Smooth muscle cell (in vitro differentiated cells): ENCODE data around the gene TWIST2. TPM values are rescaled to one million over a fixed set of nuclear protein-coding genes. Genes with fewer than 3 reads are reported as not detected.

Source experiments
- DNase-seq: peaks from one replicate; lab custom pipeline; 2025; ENCODE audit not compliant: unreplicated experiment; lab: John Stamatoyannopoulos, UW
- H2AFZ ChIP-seq: fragments of 200-600 bp; sonication (generic); 2 replicates; pipeline ENCODE4 v1.6.0; 2016; ENCODE audit warnings: antibody characterized with exemption, low read depth, mild to moderate bottlenecking
- H3F3A ChIP-seq: fragments of 200-600 bp; sonication (generic); 2 replicates; pipeline ENCODE4 v1.6.0; 2017; ENCODE audit warnings: antibody characterized with exemption, low read depth
- H3K27ac ChIP-seq: fragments of 200-600 bp; sonication (generic); 2 replicates; pipeline ENCODE4 v1.5.1; 2016; ENCODE audit warnings: low read depth, mild to moderate bottlenecking
- H3K27me3 ChIP-seq: fragments of 200-600 bp; sonication (generic); 2 replicates; pipeline ENCODE4 v1.6.1; 2016; ENCODE audit warnings: low read depth, mild to moderate bottlenecking
- H3K36me3 ChIP-seq: fragments of 200-600 bp; sonication (generic); 2 replicates; pipeline ENCODE4 v1.5.1; 2016; ENCODE audit warnings: low read depth
- H3K4me1 ChIP-seq: fragments of 200-600 bp; sonication (generic); 2 replicates; pipeline ENCODE4 v1.5.1; 2016; ENCODE audit warnings: low read depth
- H3K4me2 ChIP-seq: fragments of 200-600 bp; sonication (generic); 2 replicates; pipeline ENCODE4 v1.6.0; 2016; ENCODE audit warnings: mild to moderate bottlenecking
- H3K4me3 ChIP-seq: fragments of 200-600 bp; sonication (generic); 2 replicates; pipeline ENCODE4 v1.5.1; 2016; ENCODE audit warnings: mild to moderate bottlenecking
- H3K79me2 ChIP-seq: fragments of 200-600 bp; sonication (generic); 2 replicates; pipeline ENCODE4 v1.6.0; 2016; ENCODE audit warnings: low read depth, mild to moderate bottlenecking
- H3K9ac ChIP-seq: fragments of 200-600 bp; sonication (generic); 2 replicates; pipeline ENCODE4 v1.6.0; 2016; ENCODE audit warnings: low read depth
- H3K9me3 ChIP-seq: fragments of 200-600 bp; sonication (generic); replicated peaks from 2 replicates; pipeline ENCODE4 v1.5.1; 2016; ENCODE audit warnings: low read depth
- H4K20me1 ChIP-seq: fragments of 200-600 bp; sonication (generic); 2 replicates; pipeline ENCODE4 v1.6.0; 2016; ENCODE audit warnings: low read depth
- WGBS: methylation state at CpG from one replicate; pipeline ENCODE4 v1.1.7; 2016; ENCODE audit warnings: low lambda C conversion rate; 5-methylcytosine and 5-hydroxymethylcytosine counted together
- polyA plus RNA-seq: library from polyadenylated mRNA; unstranded; fragments of >200 nt; fragmentation: Nextera tagmentation; extraction: Ambion mirVana; gene quantifications from 2 replicates; pipeline ENCODE4 v1.2.1, GENCODE V29; 2016
- total RNA-seq: library from RNA; depleted of rRNA; stranded (reverse); fragments of >200 nt; gene quantifications from 2 replicates; pipeline ENCODE4 v1.2.3, GENCODE V29; 2014
- TF ChIP-seq, protein P1 (sequence below): fragments of 200-600 bp; sonication (generic); IDR thresholded peaks from 2 replicates; pipeline ENCODE4 v1.5.1; 2017; ENCODE audit warnings: borderline replicate concordance, mild to moderate bottlenecking, antibody characterized with exemption; ENCODE audit not compliant: insufficient read depth, poor library complexity, severe bottlenecking

TWIST2 gene
- total and polyA plus RNA-seq, 2 experiments from 2014 or later, result 1.0 to 2.4 TPM

GRCh38 chr2:238916875-238917590 is 69.1 kb downstream of the TWIST2 start:
- TF ChIP-seq, protein P1, sequence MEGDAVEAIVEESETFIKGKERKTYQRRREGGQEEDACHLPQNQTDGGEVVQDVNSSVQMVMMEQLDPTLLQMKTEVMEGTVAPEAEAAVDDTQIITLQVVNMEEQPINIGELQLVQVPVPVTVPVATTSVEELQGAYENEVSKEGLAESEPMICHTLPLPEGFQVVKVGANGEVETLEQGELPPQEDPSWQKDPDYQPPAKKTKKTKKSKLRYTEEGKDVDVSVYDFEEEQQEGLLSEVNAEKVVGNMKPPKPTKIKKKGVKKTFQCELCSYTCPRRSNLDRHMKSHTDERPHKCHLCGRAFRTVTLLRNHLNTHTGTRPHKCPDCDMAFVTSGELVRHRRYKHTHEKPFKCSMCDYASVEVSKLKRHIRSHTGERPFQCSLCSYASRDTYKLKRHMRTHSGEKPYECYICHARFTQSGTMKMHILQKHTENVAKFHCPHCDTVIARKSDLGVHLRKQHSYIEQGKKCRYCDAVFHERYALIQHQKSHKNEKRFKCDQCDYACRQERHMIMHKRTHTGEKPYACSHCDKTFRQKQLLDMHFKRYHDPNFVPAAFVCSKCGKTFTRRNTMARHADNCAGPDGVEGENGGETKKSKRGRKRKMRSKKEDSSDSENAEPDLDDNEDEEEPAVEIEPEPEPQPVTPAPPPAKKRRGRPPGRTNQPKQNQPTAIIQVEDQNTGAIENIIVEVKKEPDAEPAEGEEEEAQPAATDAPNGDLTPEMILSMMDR, result no peak
- no peak overlapping the region for H3K4me2 ChIP-seq
- DNase-seq, result no peak

GRCh38 chr2:238919307-238919706 is 71.4 kb downstream of the TWIST2 start:
- DNase-seq, result no peak
- 87% methylated on average over 11 of the region's 11 CpGs for WGBS

More at GRCh38 chr2:238916875-238917590, 69.1 kb downstream of the TWIST2 start:
- Histone ChIP-seq H2AFZ (no peak overlapping the region), H4K20me1 (no peaks in the 10 kb centered on the region), H3K27ac (no peak overlapping the region), H3K36me3 (no peaks in the 10 kb centered on the region), H3K79me2 (no peaks in the 10 kb centered on the region), H3K27me3 (peaks cover 3% of the 10 kb centered on the region), H3K9ac (no peak overlapping the region), H3F3A (no peaks in the 10 kb centered on the region), H3K9me3 (no peaks in the 10 kb centered on the region), H3K4me1 (no peaks in the 10 kb centered on the region), H3K4me3 (no peak overlapping the region)
- 94% methylated on average over 14 of the region's 14 CpGs for WGBS

GRCh38 chr2:238920053-238920452 is 72.2 kb downstream of the TWIST2 start:
- no peak overlapping the region for H3K27ac ChIP-seq
- H2AFZ ChIP-seq, result no peak overlapping the region
- WGBS, result 93% methylated on average over 3 of the region's 3 CpGs
- H4K20me1 ChIP-seq, result no peaks in the 10 kb centered on the region
- no peaks in the 10 kb centered on the region for H3K36me3 ChIP-seq
- no peak overlapping the region for H3K4me3 ChIP-seq
- no peaks in the 10 kb centered on the region for H3K9me3 ChIP-seq
- no peaks in the 10 kb centered on the region for H3F3A ChIP-seq
- DNase-seq, result no peak
- H3K4me1 ChIP-seq, result no peaks in the 10 kb centered on the region
- H3K27me3 ChIP-seq, result peaks cover 8% of the 10 kb centered on the region
- H3K9ac ChIP-seq, result no peak overlapping the region
- H3K79me2 ChIP-seq, result no peaks in the 10 kb centered on the region
- TF ChIP-seq, protein P1, result no peak
- no peak overlapping the region for H3K4me2 ChIP-seq

More at GRCh38 chr2:238919307-238919706, 71.4 kb downstream of the TWIST2 start:
- Histone ChIP-seq H2AFZ (no peak overlapping the region), H3K9me3 (no peaks in the 10 kb centered on the region), H3K36me3 (no peaks in the 10 kb centered on the region), H3K4me2 (no peak overlapping the region), H3K4me3 (no peak overlapping the region), H3F3A (no peaks in the 10 kb centered on the region), H3K27ac (no peak overlapping the region), H3K79me2 (no peaks in the 10 kb centered on the region), H3K4me1 (no peaks in the 10 kb centered on the region), H3K27me3 (peaks cover 5% of the 10 kb centered on the region), H3K9ac (no peak overlapping the region), H4K20me1 (no peaks in the 10 kb centered on the region)
- TF ChIP-seq, protein P1, result no peak

DNA sequence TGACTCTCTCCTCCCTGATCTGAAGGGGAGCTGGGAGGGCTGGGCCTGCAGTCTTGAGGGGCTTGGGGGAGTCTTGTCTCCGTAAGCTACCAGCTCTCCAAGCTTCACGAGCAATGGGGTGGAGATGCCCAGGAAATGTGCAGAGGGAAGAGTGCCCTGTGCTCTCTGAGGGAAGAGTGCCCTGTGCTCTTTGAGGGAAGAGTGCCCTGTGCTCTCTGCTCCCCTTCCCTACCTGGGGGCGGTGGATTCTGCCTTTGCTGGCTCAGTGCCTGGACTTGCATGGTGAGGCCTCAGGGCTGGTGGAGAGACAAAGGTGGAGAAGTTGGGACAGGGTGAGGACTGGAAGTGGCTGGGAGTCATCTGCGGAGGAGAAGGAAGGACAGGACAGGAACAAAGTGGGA is 72.7 kb downstream of the TWIST2 start:
- no peak overlapping the region for H3K4me2 ChIP-seq

More for the DNA sequence above, 72.7 kb downstream of the TWIST2 start:
- no peaks in the 10 kb centered on the region for H4K20me1 ChIP-seq
- TF ChIP-seq, protein P1, result no peak
- no peak overlapping the region for H2AFZ ChIP-seq
- H3K9me3 ChIP-seq, result no peaks in the 10 kb centered on the region
- no peaks in the 10 kb centered on the region for H3F3A ChIP-seq
- no peak for DNase-seq
- H3K27ac ChIP-seq, result no peak overlapping the region
- H3K27me3 ChIP-seq, result peaks cover 8% of the 10 kb centered on the region
- no peaks in the 10 kb centered on the region for H3K79me2 ChIP-seq
- WGBS, result 85% methylated on average over 4 of the region's 4 CpGs
- no peak overlapping the region for H3K4me3 ChIP-seq
- H3K36me3 ChIP-seq, result no peaks in the 10 kb centered on the region
- no peak overlapping the region for H3K9ac ChIP-seq
- no peaks in the 10 kb centered on the region for H3K4me1 ChIP-seq
